Neural progenitor cell (in vitro differentiated cells): ENCODE results near the gene OR8D2.

ENCODE experiments used
- CTCF ChIP-seq: fragments of 200-600 bp; sonication (generic); IDR thresholded peaks from 2 replicates; pipeline ENCODE4 v1.5.1; 2017; ENCODE audit warnings: antibody characterized with exemption, mild to moderate bottlenecking
- EZH2 ChIP-seq: fragments of 200-600 bp; sonication (generic); IDR thresholded peaks from 2 replicates; pipeline ENCODE4 v1.6.1; 2017; ENCODE audit warnings: antibody characterized with exemption, mild to moderate bottlenecking, moderate library complexity

- TF ChIP-seq CTCF = no peak
- TF ChIP-seq EZH2 = no peak
These were observed 22.1 kb downstream of the OR8D2 start for GRCh38 chr11:124297921-124298320.
